PC-3 (cell line): ENCODE results near the gene GLB1L2.

ENCODE experiments used
- EZH2 ChIP-seq: fragments of 300-600 bp; sonication (generic); IDR thresholded peaks from one replicate; pipeline ENCODE4 v1.6.1; 2017; ENCODE audit warnings: antibody characterized with exemption, mild to moderate bottlenecking, low read length; ENCODE audit not compliant: unreplicated experiment
- TF ChIP-seq, protein P1 (sequence below): fragments of 300-600 bp; sonication (generic); conservative IDR thresholded peaks from 2 replicates; pipeline ENCODE4 v1.5.1; 2017; ENCODE audit warnings: antibody characterized with exemption, low read depth, mild to moderate bottlenecking, low read length

DNA sequence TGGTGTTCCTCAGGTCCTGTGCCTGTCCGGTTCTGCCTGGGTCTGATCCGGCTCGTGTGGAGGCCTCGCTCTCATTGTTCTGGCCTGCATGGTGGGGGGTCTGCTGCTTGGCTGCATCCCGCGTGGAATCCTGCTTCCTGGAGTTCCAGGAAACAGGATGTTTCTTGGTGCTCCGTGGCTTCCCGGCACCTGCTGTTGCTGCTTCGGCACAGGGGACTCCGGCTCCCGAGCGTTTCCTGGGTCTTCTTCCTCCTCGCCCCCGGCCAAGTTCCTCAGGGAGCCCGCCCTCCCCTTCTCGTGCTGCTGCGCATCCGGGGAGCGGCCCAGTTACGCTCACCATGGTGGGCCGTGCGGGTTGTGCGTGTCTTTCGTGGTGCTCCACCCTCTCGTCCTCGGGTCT lies 29.9 kb downstream of the GLB1L2 start:
- TF ChIP-seq, protein P1, sequence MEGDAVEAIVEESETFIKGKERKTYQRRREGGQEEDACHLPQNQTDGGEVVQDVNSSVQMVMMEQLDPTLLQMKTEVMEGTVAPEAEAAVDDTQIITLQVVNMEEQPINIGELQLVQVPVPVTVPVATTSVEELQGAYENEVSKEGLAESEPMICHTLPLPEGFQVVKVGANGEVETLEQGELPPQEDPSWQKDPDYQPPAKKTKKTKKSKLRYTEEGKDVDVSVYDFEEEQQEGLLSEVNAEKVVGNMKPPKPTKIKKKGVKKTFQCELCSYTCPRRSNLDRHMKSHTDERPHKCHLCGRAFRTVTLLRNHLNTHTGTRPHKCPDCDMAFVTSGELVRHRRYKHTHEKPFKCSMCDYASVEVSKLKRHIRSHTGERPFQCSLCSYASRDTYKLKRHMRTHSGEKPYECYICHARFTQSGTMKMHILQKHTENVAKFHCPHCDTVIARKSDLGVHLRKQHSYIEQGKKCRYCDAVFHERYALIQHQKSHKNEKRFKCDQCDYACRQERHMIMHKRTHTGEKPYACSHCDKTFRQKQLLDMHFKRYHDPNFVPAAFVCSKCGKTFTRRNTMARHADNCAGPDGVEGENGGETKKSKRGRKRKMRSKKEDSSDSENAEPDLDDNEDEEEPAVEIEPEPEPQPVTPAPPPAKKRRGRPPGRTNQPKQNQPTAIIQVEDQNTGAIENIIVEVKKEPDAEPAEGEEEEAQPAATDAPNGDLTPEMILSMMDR: no peak
- no peak for TF ChIP-seq EZH2
